ENCODE results near the gene EPN2. TPM values are rescaled to one million over a fixed set of nuclear protein-coding genes. Genes with fewer than 3 reads are reported as not detected.

EPN2 gene
- polyA plus RNA-seq, 1 of the 3 experiments (the other 2 are of a cell fraction), result 38.9 TPM

- Histone ChIP-seq H3K36me3 (replicated peaks in 1 of 2; ENCODE audit: control insufficient read depth in 1 of 2, insufficient read depth in 2 of 2, low read length in 1 of 2) (peaks cover 4 to 10% of the 10 kb centered on the region in 2 experiments), H3K9me3 (no peaks in the 10 kb centered on the region), H3K4me3 (ENCODE audit: low read depth in 2 of 2, low read length in 1 of 2) (no peak overlapping the region), H3F3A (replicated peaks; ENCODE audit: insufficient read depth) (peaks cover 8% of the 10 kb centered on the region), H3K9me2 (no peaks in the 10 kb centered on the region), H3K4me2 (no peak overlapping the region), H4K20me1 (ENCODE audit: insufficient read depth) (no peaks in the 10 kb centered on the region), H3K27me3 (ENCODE audit: insufficient read depth) (no peaks in the 10 kb centered on the region), H2AFZ (ENCODE audit: low read depth) (no peak overlapping the region), H3K79me2 (ENCODE audit: insufficient read depth) (no peaks in the 10 kb centered on the region), H3K4me1 (ENCODE audit: control insufficient read depth in 1 of 2, insufficient read depth in 2 of 2, low read depth in 1 of 2, low read length in 1 of 2) (peaks cover 5 to 14% of the 10 kb centered on the region in 2 experiments; a peak in 2 of 4 replicates), H3K9ac (no peak overlapping the region), H3K27ac (ENCODE audit: low read depth in 2 of 2, low read length in 1 of 2) (no peak overlapping the region)
- ChIA-PET CTCF (interaction anchor here (1.0 to 1.7 kb wide), 2 partner anchors 11 to 30 kb away, joined by 5 to 6 read pairs; partner anchors contain the start of gene B9D1), POLR2A (no interaction called here)
- no peak for DNase-seq
- TF ChIP-seq, protein P1, sequence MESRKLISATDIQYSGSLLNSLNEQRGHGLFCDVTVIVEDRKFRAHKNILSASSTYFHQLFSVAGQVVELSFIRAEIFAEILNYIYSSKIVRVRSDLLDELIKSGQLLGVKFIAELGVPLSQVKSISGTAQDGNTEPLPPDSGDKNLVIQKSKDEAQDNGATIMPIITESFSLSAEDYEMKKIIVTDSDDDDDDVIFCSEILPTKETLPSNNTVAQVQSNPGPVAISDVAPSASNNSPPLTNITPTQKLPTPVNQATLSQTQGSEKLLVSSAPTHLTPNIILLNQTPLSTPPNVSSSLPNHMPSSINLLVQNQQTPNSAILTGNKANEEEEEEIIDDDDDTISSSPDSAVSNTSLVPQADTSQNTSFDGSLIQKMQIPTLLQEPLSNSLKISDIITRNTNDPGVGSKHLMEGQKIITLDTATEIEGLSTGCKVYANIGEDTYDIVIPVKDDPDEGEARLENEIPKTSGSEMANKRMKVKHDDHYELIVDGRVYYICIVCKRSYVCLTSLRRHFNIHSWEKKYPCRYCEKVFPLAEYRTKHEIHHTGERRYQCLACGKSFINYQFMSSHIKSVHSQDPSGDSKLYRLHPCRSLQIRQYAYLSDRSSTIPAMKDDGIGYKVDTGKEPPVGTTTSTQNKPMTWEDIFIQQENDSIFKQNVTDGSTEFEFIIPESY (IDR thresholded peaks at IDR 0.05; ENCODE audit: borderline replicate concordance, low read depth), result no peak
- TF ChIP-seq TAF1 (IDR thresholded peaks at IDR 0.05; ENCODE audit: borderline replicate concordance, low read depth, low read length) (no peak), SIN3A (IDR thresholded peaks at IDR 0.05; ENCODE audit: borderline replicate concordance, low read depth, low read length) (no peak), MXI1 (IDR thresholded peaks at IDR 0.05; ENCODE audit: low read depth, low read length) (no peak), PBX3 (IDR thresholded peaks at IDR 0.05) (no peak), GABPA (IDR thresholded peaks at IDR 0.05; ENCODE audit: low read depth) (no peak), GATA2 (CRISPR knock-in tag; IDR thresholded peaks at IDR 0.05) (no peak), IRF3 (IDR thresholded peaks at IDR 0.05; ENCODE audit: low read depth, low read length) (no peak), NFIC (IDR thresholded peaks at IDR 0.05; ENCODE audit: borderline replicate concordance) (no peak), TCF12 (IDR thresholded peaks at IDR 0.05) (no peak), YY1 (IDR thresholded peaks at IDR 0.05; ENCODE audit: low read depth) (no peak), MEF2A (IDR thresholded peaks at IDR 0.05; ENCODE audit: borderline replicate concordance, low read depth) (no peak), FOXJ3 (CRISPR knock-in tag; IDR thresholded peaks at IDR 0.05) (no peak), RCOR1 (IDR thresholded peaks at IDR 0.05; ENCODE audit: low read length) (no peak), ELF1 (IDR thresholded peaks at IDR 0.05) (no peak), TEAD4 (IDR thresholded peaks at IDR 0.05; ENCODE audit: borderline replicate concordance, insufficient read depth) (no peak)
- TF ChIP-seq, protein P2, sequence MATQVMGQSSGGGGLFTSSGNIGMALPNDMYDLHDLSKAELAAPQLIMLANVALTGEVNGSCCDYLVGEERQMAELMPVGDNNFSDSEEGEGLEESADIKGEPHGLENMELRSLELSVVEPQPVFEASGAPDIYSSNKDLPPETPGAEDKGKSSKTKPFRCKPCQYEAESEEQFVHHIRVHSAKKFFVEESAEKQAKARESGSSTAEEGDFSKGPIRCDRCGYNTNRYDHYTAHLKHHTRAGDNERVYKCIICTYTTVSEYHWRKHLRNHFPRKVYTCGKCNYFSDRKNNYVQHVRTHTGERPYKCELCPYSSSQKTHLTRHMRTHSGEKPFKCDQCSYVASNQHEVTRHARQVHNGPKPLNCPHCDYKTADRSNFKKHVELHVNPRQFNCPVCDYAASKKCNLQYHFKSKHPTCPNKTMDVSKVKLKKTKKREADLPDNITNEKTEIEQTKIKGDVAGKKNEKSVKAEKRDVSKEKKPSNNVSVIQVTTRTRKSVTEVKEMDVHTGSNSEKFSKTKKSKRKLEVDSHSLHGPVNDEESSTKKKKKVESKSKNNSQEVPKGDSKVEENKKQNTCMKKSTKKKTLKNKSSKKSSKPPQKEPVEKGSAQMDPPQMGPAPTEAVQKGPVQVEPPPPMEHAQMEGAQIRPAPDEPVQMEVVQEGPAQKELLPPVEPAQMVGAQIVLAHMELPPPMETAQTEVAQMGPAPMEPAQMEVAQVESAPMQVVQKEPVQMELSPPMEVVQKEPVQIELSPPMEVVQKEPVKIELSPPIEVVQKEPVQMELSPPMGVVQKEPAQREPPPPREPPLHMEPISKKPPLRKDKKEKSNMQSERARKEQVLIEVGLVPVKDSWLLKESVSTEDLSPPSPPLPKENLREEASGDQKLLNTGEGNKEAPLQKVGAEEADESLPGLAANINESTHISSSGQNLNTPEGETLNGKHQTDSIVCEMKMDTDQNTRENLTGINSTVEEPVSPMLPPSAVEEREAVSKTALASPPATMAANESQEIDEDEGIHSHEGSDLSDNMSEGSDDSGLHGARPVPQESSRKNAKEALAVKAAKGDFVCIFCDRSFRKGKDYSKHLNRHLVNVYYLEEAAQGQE (IDR thresholded peaks at IDR 0.05; ENCODE audit: low read depth, low read length), result no peak
- TF ChIP-seq, protein P3, sequence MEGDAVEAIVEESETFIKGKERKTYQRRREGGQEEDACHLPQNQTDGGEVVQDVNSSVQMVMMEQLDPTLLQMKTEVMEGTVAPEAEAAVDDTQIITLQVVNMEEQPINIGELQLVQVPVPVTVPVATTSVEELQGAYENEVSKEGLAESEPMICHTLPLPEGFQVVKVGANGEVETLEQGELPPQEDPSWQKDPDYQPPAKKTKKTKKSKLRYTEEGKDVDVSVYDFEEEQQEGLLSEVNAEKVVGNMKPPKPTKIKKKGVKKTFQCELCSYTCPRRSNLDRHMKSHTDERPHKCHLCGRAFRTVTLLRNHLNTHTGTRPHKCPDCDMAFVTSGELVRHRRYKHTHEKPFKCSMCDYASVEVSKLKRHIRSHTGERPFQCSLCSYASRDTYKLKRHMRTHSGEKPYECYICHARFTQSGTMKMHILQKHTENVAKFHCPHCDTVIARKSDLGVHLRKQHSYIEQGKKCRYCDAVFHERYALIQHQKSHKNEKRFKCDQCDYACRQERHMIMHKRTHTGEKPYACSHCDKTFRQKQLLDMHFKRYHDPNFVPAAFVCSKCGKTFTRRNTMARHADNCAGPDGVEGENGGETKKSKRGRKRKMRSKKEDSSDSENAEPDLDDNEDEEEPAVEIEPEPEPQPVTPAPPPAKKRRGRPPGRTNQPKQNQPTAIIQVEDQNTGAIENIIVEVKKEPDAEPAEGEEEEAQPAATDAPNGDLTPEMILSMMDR (IDR thresholded peaks at IDR 0.05), result no peak
- TF ChIP-seq, protein P4, sequence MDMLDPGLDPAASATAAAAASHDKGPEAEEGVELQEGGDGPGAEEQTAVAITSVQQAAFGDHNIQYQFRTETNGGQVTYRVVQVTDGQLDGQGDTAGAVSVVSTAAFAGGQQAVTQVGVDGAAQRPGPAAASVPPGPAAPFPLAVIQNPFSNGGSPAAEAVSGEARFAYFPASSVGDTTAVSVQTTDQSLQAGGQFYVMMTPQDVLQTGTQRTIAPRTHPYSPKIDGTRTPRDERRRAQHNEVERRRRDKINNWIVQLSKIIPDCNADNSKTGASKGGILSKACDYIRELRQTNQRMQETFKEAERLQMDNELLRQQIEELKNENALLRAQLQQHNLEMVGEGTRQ (IDR thresholded peaks at IDR 0.05; ENCODE audit: borderline replicate concordance, low read depth, low read length), result no peak
- WGBS (ENCODE audit: low lambda C conversion rate), result 100% methylated on average over 1 of the region's 1 CpG
Observed at GRCh38 chr17:19333132-19333440, 95.9 kb downstream of the EPN2 start.

Measured in SK-N-SH (cell line).